Omental fat pad (tissue), 4 donors: Measurements from ENCODE around the gene SSRP1. TPM values are rescaled to one million over a fixed set of nuclear protein-coding genes. Genes with fewer than 3 reads are reported as not detected.

Experiments
- ATAC-seq: fragments of 150-250 bp; one replicate; pipeline ENCODE4 v1.9.1; 2016; ENCODE audit warnings: mild to moderate bottlenecking, moderate library complexity; ENCODE audit not compliant: low FRiP score
- DNase-seq: peaks from one replicate; pipeline ENCODE4 v3.0.0-alpha.2; 2019; ENCODE audit warnings: low spot score
- CTCF ChIP-seq, 3 donors: fragments of 450-650 bp; IDR thresholded peaks; one replicate each; pipeline ENCODE4 v1.5.1; 2016 to 2017; ENCODE audit warnings: antibody characterized with exemption in 3 of 3, mild to moderate bottlenecking in 3 of 3, moderate library complexity in 2 of 3
- total RNA-seq, 4 donors: library from RNA; depleted of rRNA; stranded (reverse); fragments of >200 nt; gene quantifications; one replicate each; pipeline ENCODE4 v1.1.0, GENCODE V29; 2016

Gene SSRP1
- total RNA-seq, 4 donors from 2014 or later: 53.5 to 81.8 (median 61.2) TPM

- no peak for TF ChIP-seq CTCF (IDR thresholded peaks at IDR 0.05)
- DNase-seq: peak; percentile 69
- peak; percentile 55 for ATAC-seq
Observed at GRCh38 chr11:57322256-57323166, 13.2 kb downstream of the SSRP1 start.

GRCh38 chr11:57321388-57322255, 14.1 kb downstream of the SSRP1 start:
- DNase-seq (no peak), ATAC-seq (peak; percentile 0)
- no peak for TF ChIP-seq CTCF (IDR thresholded peaks at IDR 0.05)

GRCh38 chr11:57320719-57321387, 14.8 kb downstream of the SSRP1 start:
- no peak for TF ChIP-seq CTCF (IDR thresholded peaks at IDR 0.05)
- DNase-seq (no peak), ATAC-seq (no peak)

- no peak for TF ChIP-seq CTCF (IDR thresholded peaks at IDR 0.05)
- ATAC-seq (no peak), DNase-seq (no peak)
Observed at GRCh38 chr11:57320067-57320718, 15.5 kb downstream of the SSRP1 start.

- TF ChIP-seq CTCF (IDR thresholded peaks at IDR 0.05): no peak
- DNase-seq (no peak), ATAC-seq (no peak)
Observed at GRCh38 chr11:57318178-57318577, 17.5 kb downstream of the SSRP1 start.

- no peak for ATAC-seq
- no peak for TF ChIP-seq CTCF (IDR thresholded peaks at IDR 0.05)
Observed at GRCh38 chr11:57316017-57316416, 19.7 kb downstream of the SSRP1 start.

More at GRCh38 chr11:57316017-57316416, 19.7 kb downstream of the SSRP1 start:
- no peak for DNase-seq
